K562 (cell line): ENCODE measurements around the gene WDR86. TPM values are rescaled to one million over a fixed set of nuclear protein-coding genes. Genes with fewer than 3 reads are reported as not detected.

ENCODE experiments used
- ARHGAP35 ChIP-seq: fragments of 450-650 bp; IDR thresholded peaks from 2 replicates; pipeline ENCODE4 v1.6.1; 2018; ENCODE audit not compliant: partially characterized antibody
- ATF7 ChIP-seq: fragments of 450-650 bp; IDR thresholded peaks from 2 replicates; pipeline ENCODE4 v1.7.1; 2014; ENCODE audit warnings: mild to moderate bottlenecking, moderate library complexity
- JUNB ChIP-seq: fragments of 450-650 bp; formaldehyde crosslinking; conservative IDR thresholded peaks from 2 replicates; pipeline ENCODE4 v1.4.0; 2020; ENCODE audit warnings: mild to moderate bottlenecking
- MAFF ChIP-seq: IDR thresholded peaks from 2 replicates; pipeline ENCODE4 v1.6.1; 2012; ENCODE audit warnings: low read length, improper control_type of control experiment
- MBD2 ChIP-seq: sonication (generic); IDR thresholded peaks from 2 replicates; pipeline ENCODE4 v1.6.1; 2016; ENCODE audit warnings: low read depth, borderline replicate concordance
- POLR2G ChIP-seq: fragments of 200-400 bp; formaldehyde crosslinking; IDR thresholded peaks from 2 replicates; pipeline ENCODE4 v1.6.1; 2017; ENCODE audit warnings: low read depth, mild to moderate bottlenecking, antibody characterized with exemption, low read length, moderate library complexity
- POLR2H ChIP-seq: IDR thresholded peaks from 2 replicates; pipeline ENCODE4 v1.6.1; 2016; ENCODE audit warnings: missing genetic modification characterization, low read depth, mild to moderate bottlenecking, control low read depth, missing compliant biosample characterization, moderate library complexity
- RBM34 ChIP-seq: fragments of 200-400 bp; formaldehyde crosslinking; IDR thresholded peaks from 2 replicates; pipeline ENCODE4 v1.6.1; 2018; ENCODE audit warnings: low read length, borderline replicate concordance; ENCODE audit not compliant: insufficient read depth
- SAFB ChIP-seq: fragments of 200-400 bp; formaldehyde crosslinking; IDR thresholded peaks from 2 replicates; pipeline ENCODE4 v1.6.1; 2017; ENCODE audit warnings: low read depth, low read length, borderline replicate concordance
- SMARCA5 ChIP-seq: fragments of 450-650 bp; IDR thresholded peaks from 2 replicates; pipeline ENCODE4 v1.6.1; 2016
- STAT6 ChIP-seq: sonication (generic); formaldehyde crosslinking; IDR thresholded peaks from 2 replicates; pipeline ENCODE4 v1.8.1; 2023; ENCODE audit warnings: mild to moderate bottlenecking, missing genetic modification reagents
- TAF7 ChIP-seq: fragments of 450-650 bp; IDR thresholded peaks from 2 replicates; pipeline ENCODE4 v1.6.1; 2016; ENCODE audit warnings: missing genetic modification characterization, missing compliant biosample characterization
- ZNF398 ChIP-seq: fragments of 250-450 bp; sonication (Bioruptor Pico); IDR thresholded peaks from 2 replicates; pipeline ENCODE4 v1.8.0; 2021; ENCODE audit warnings: moderate library complexity, mild to moderate bottlenecking, inconsistent platforms
- ZNF41 ChIP-seq: fragments of 250-450 bp; sonication (Bioruptor Pico); conservative IDR thresholded peaks from 2 replicates; pipeline ENCODE4 v1.4.0; 2020; ENCODE audit warnings: mild to moderate bottlenecking
- ZNF561 ChIP-seq: fragments of 450-650 bp; formaldehyde crosslinking; conservative IDR thresholded peaks from 2 replicates; pipeline ENCODE4 v1.4.0; 2020; ENCODE audit warnings: mild to moderate bottlenecking, moderate library complexity
- polyA plus RNA-seq, 8 experiments: library from polyadenylated mRNA; depleted of rRNA in 4 of 8; stranded (reverse) in 5 of 8; unstranded in 3 of 8; fragments of >200 nt; fragmentation: Nextera tagmentation in 2 of 8; fragmentation: Illumina TruSeq in 1 of 8; extraction: Ambion mirVana in 2 of 8; extraction: Trizol in 1 of 8; gene quantifications; 2 replicates each; pipeline versions ENCODE4 v1.2.1 to v1.2.3, GENCODE V29; 2011 to 2014; ENCODE audit warnings: inconsistent platforms in 1 of 8, missing spikeins in 1 of 8
- total RNA-seq, 7 experiments: library from RNA; depleted of rRNA in 6 of 7; stranded (reverse); fragments of >200 nt in 6 of 7; fragmentation: Illumina TruSeq in 2 of 7; extraction: Trizol in 2 of 7; gene quantifications; 2 replicates each; pipeline versions ENCODE4 v1.2.1 to v1.2.3, GENCODE V29; 2011 to 2021; ENCODE audit warnings: low replicate concordance in 1 of 7
- TF ChIP-seq, protein P1 (sequence below): fragments of 150-350 bp; IDR thresholded peaks from 2 replicates; pipeline ENCODE4 v1.6.1; 2014; ENCODE audit warnings: low read depth, mild to moderate bottlenecking, low read length, borderline replicate concordance
- TF ChIP-seq, protein P2 (sequence below): fragments of 200-400 bp; formaldehyde crosslinking; IDR thresholded peaks from 2 replicates; pipeline ENCODE4 v1.6.1; 2017; ENCODE audit warnings: mild to moderate bottlenecking, low read depth, low read length, moderate library complexity

The WDR86 gene
- total and polyA plus RNA-seq, 9 of the 15 experiments (the other 6 are each of a cell fraction or from before 2014, with no cell fraction given), result 0.24 TPM; not detected in 8

DNA sequence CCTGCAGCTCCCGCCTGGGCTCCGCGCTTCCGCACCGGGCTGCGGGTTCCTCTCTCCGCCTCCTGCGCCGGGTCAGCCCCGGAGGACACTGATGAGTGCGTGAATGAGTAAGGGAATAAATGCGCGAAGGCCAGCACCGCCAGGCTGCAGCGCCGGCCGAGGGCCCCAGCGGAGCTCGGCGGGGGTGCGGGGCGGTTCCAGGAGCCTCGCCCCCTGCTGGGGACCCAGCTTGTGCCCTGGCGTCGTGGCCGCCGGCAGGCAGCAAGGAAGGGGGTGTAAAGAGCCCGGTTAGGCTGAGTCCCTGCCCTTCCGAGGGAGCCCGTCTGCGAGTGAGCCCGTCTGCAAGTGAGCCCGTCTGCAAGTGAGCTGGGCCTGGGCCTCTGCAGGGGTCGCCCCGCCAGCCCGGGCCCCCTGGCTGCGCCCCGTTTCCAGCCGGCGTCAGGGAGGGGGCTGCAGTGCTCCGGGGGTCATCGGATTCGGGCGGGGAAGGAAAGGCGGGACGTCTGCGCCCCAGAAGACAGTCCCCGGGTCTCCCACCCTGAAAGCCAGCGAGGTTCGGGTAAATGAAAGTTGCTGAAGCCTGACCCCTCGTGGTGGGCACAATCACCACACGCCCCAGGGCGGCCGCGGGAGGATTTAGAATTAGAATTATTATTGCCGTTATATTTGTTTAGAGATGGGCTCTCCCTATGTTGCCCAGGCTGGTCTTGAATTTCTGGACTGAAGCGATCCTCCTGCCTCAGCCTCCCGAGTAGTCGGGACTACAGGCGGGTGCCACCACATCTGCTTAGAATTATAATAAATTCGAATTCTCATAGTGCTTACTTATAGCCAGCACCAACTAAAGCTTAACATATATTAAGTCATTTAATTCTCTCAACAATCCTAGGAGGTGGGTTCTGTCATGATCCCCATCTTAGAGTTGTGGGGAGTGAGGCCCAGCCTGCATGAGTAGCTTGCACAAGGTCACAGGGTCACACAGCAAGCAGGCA lies 38.7 kb upstream of the WDR86 start (continued):
- TF ChIP-seq STAT6 (CRISPR knock-in tag) (no peak), MAFF (no peak), ZNF398 (CRISPR knock-in tag) (no peak), MBD2 (no peak), SAFB (no peak), SMARCA5 (no peak), RBM34 (no peak), ZNF41 (CRISPR knock-in tag) (no peak), JUNB (no peak), POLR2H (tag) (no peak), POLR2G (peak; percentile 44; the same call in 1 of the 2 replicates), ARHGAP35 (no peak), ATF7 (no peak), ZNF561 (CRISPR knock-in tag) (no peak), TAF7 (no peak)
- TF ChIP-seq, protein P1, sequence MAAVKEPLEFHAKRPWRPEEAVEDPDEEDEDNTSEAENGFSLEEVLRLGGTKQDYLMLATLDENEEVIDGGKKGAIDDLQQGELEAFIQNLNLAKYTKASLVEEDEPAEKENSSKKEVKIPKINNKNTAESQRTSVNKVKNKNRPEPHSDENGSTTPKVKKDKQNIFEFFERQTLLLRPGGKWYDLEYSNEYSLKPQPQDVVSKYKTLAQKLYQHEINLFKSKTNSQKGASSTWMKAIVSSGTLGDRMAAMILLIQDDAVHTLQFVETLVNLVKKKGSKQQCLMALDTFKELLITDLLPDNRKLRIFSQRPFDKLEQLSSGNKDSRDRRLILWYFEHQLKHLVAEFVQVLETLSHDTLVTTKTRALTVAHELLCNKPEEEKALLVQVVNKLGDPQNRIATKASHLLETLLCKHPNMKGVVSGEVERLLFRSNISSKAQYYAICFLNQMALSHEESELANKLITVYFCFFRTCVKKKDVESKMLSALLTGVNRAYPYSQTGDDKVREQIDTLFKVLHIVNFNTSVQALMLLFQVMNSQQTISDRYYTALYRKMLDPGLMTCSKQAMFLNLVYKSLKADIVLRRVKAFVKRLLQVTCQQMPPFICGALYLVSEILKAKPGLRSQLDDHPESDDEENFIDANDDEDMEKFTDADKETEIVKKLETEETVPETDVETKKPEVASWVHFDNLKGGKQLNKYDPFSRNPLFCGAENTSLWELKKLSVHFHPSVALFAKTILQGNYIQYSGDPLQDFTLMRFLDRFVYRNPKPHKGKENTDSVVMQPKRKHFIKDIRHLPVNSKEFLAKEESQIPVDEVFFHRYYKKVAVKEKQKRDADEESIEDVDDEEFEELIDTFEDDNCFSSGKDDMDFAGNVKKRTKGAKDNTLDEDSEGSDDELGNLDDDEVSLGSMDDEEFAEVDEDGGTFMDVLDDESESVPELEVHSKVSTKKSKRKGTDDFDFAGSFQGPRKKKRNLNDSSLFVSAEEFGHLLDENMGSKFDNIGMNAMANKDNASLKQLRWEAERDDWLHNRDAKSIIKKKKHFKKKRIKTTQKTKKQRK, result no peak
- TF ChIP-seq, protein P2, sequence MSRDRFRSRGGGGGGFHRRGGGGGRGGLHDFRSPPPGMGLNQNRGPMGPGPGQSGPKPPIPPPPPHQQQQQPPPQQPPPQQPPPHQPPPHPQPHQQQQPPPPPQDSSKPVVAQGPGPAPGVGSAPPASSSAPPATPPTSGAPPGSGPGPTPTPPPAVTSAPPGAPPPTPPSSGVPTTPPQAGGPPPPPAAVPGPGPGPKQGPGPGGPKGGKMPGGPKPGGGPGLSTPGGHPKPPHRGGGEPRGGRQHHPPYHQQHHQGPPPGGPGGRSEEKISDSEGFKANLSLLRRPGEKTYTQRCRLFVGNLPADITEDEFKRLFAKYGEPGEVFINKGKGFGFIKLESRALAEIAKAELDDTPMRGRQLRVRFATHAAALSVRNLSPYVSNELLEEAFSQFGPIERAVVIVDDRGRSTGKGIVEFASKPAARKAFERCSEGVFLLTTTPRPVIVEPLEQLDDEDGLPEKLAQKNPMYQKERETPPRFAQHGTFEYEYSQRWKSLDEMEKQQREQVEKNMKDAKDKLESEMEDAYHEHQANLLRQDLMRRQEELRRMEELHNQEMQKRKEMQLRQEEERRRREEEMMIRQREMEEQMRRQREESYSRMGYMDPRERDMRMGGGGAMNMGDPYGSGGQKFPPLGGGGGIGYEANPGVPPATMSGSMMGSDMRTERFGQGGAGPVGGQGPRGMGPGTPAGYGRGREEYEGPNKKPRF, result no peak
